Muscle layer of colon (tissue), 2 donors: ENCODE data around the gene ANO1.

ENCODE experiments used
- H3K27ac ChIP-seq: one replicate; pipeline ENCODE4 v1.7.0; 2013; ENCODE audit warnings: low read depth, mild to moderate bottlenecking, low read length, moderate library complexity
- H3K27me3 ChIP-seq, 2 donors: one replicate each; pipeline ENCODE4 v1.7.0; 2013; ENCODE audit warnings: low read length in 2 of 2, mild to moderate bottlenecking in 2 of 2; ENCODE audit not compliant: insufficient read depth in 2 of 2, control insufficient read depth in 1 of 2
- H3K36me3 ChIP-seq: one replicate; pipeline ENCODE4 v1.7.0; 2013; ENCODE audit warnings: mild to moderate bottlenecking, low read length; ENCODE audit not compliant: insufficient read depth
- H3K4me1 ChIP-seq: one replicate; pipeline ENCODE4 v1.7.0; 2013; ENCODE audit warnings: mild to moderate bottlenecking, low read length; ENCODE audit not compliant: insufficient read depth
- H3K4me3 ChIP-seq, 2 donors: one replicate each; pipeline ENCODE4 v1.7.0; 2013; ENCODE audit warnings: low read length in 2 of 2, low read depth in 1 of 2, mild to moderate bottlenecking in 1 of 2, moderate library complexity in 1 of 2
- H3K9ac ChIP-seq: one replicate; pipeline ENCODE4 v1.7.0; 2013; ENCODE audit warnings: low read length
- H3K9me3 ChIP-seq: one replicate; pipeline ENCODE4 v1.7.0; 2013; ENCODE audit warnings: mild to moderate bottlenecking, low read length
- donor health status: abdominal sarcoma.
- donor health status: Adenocarcinoma of cecum.

The ANO1 gene

DNA sequence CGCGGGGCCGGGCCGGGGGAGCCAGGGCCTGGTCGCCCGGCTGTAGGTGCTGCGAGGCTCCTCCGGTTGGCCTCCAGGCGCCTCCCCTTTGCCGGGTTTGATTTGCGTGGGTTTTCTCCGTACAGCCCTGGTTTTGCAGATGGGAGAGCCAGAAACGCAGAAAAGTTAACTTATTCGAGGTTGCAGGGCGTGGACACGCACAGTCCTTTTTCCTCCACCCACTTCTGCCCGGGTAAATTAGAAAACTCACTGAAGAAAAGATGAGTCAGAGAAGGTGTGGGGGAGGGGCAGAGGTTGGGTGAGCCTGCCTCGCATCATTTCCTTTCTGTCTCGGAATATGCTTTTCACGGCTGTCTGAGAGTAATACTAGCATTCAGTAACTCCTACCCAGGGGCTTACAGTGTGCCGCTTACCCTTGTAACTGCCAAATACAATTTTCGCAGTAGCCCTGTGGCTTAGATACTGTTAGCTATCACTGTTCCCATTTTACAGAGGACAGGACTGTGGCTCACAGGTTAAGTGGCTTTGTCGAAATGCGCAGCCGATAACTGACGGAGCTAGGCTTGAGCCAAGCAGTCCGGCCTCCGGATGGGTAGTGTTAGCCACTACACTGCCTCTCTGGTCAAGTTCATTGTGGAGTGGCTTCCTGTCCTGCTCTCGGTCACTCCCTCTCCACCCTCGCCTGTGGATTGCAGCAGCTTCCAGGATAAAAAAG lies 125.8 kb downstream of the ANO1 start:
- H3K4me1 ChIP-seq, result peaks cover 14% of the 10 kb centered on the region

DNA sequence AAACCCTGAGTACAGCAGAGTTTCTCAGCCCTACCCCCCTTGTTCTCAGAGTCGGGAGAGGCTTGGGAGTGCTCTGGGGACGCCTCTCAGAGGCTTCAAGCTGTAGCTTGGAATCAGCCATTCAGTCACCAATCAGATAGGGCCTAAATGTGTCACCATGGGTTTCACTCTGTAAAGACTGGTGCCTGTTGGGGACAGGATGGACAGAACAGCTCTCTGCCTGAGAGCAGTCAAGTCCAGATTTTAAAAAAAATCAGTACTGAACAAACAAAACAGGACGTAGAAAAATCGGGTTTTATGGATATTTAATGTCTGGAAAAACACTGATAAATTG lies 126.3 kb downstream of the ANO1 start:
- Histone ChIP-seq H3K9ac (peak overlapping the region; percentile 41), H3K9me3 (no peaks in the 10 kb centered on the region), H3K36me3 (peaks cover 31% of the 10 kb centered on the region), H3K4me1 (peaks cover 14% of the 10 kb centered on the region), H3K4me3 (peak overlapping the region; percentile 62 to 83), H3K27ac (peak overlapping the region; percentile 84), H3K27me3 (no peaks in the 10 kb centered on the region)

More for the DNA sequence above, 125.8 kb downstream of the ANO1 start:
- Histone ChIP-seq H3K36me3 (peaks cover 27% of the 10 kb centered on the region), H3K4me3 (peak overlapping the region; percentile 62 to 83), H3K27me3 (no peaks in the 10 kb centered on the region), H3K27ac (peak overlapping the region; percentile 84), H3K9ac (peak overlapping the region; percentile 41), H3K9me3 (no peaks in the 10 kb centered on the region)

DNA sequence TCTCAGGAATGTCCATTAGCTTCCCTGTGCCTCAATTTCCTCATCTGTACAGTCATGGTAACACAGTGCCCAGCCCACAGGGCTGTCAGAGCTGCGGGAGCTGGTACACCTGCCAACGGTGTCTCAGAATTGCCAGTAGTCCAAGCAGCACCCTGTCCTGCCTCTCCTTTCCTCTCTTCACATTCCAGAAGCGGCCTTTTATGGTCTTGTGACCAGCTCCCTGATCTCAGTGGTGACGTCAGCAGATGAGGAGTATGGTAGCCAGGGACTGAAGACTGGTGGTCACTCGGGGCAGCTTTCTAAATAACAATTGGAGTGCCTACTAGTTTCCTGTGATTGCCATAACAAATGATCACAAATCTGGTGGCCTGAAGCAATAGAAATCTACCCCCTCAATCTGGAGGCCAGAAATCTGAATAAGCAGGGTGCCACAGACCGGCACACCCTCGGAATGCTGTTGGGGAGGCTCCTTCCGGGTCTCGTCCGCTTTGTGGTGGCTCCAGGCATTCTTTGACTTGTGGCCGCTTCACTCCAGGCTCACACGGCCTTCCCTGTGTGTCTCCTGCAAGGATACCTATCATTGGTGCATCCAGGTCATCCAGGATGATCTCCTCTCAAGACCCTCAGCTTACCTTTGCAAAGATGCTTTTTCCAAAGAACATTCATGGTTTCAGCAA lies 127.1 kb downstream of the ANO1 start:
- Histone ChIP-seq H3K9ac (no peak overlapping the region), H3K27ac (no peak overlapping the region), H3K27me3 (no peaks in the 10 kb centered on the region), H3K4me3 (no peak overlapping the region), H3K36me3 (peaks cover 31% of the 10 kb centered on the region), H3K4me1 (peaks cover 14% of the 10 kb centered on the region), H3K9me3 (no peaks in the 10 kb centered on the region)

DNA sequence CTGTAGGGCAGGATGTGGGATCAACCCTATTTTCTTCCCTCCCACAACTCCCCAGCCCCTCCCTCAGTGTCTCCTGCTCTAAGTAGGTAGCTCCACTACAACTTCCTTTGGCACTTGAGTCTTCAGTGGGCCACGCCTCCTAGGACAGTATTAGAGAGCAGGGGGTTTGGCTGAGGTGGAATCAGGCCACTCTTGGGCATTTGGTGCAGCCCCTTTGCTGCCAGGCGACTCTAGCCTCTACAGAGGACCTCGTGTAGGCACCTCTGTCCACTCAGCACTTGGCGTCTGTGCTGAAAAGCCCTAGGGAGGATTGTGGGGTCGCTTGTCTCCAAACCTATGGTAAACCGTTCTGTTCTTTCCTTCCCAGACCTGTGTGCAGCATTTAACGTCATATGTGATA lies 127.6 kb downstream of the ANO1 start:
- Histone ChIP-seq H3K36me3 (peaks cover 31% of the 10 kb centered on the region), H3K9ac (no peak overlapping the region), H3K27me3 (no peaks in the 10 kb centered on the region), H3K27ac (no peak overlapping the region), H3K4me1 (peaks cover 14% of the 10 kb centered on the region), H3K9me3 (no peaks in the 10 kb centered on the region), H3K4me3 (no peak overlapping the region)

DNA sequence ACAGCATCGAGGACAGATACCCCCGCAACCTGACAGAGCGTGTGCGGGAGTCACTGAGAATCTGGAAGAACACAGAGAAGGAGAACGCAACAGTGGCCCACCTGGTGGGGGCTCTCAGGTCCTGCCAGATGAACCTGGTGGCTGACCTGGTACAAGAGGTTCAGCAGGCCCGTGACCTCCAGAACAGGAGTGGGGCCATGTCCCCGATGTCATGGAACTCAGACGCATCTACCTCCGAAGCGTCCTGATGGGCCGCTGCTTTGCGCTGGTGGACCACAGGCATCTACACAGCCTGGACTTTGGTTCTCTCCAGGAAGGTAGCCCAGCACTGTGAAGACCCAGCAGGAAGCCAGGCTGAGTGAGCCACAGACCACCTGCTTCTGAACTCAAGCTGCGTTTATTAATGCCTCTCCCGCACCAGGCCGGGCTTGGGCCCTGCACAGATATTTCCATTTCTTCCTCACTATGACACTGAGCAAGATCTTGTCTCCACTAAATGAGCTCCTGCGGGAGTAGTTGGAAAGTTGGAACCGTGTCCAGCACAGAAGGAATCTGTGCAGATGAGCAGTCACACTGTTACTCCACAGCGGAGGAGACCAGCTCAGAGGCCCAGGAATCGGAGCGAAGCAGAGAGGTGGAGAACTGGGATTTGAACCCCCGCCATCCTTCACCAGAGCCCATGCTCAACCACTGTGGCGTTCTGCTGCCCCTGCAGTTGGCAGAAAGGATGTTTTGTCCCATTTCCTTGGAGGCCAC lies 128.3 kb downstream of the ANO1 start:
- Histone ChIP-seq H3K9ac (no peak overlapping the region), H3K4me1 (peaks cover 14% of the 10 kb centered on the region), H3K4me3 (no peak overlapping the region), H3K27me3 (no peaks in the 10 kb centered on the region), H3K9me3 (no peaks in the 10 kb centered on the region), H3K36me3 (peaks cover 31% of the 10 kb centered on the region), H3K27ac (no peak overlapping the region)

DNA sequence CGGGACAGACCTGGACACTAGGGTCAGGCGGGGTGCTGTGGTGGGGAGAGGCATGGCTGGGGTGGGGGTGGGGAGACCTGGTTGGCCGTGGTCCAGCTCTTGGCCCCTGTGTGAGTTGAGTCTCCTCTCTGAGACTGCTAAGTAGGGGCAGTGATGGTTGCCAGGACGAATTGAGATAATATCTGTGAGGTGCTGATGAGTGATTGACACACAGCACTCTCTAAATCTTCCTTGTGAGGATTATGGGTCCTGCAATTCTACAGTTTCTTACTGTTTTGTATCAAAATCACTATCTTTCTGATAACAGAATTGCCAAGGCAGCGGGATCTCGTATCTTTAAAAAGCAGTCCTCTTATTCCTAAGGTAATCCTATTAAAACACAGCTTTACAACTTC lies 128.9 kb downstream of the ANO1 start:
- Histone ChIP-seq H3K9ac (no peak overlapping the region), H3K9me3 (no peaks in the 10 kb centered on the region), H3K27me3 (no peaks in the 10 kb centered on the region), H3K4me3 (no peak overlapping the region), H3K36me3 (peaks cover 31% of the 10 kb centered on the region), H3K4me1 (peaks cover 14% of the 10 kb centered on the region), H3K27ac (no peak overlapping the region)

DNA sequence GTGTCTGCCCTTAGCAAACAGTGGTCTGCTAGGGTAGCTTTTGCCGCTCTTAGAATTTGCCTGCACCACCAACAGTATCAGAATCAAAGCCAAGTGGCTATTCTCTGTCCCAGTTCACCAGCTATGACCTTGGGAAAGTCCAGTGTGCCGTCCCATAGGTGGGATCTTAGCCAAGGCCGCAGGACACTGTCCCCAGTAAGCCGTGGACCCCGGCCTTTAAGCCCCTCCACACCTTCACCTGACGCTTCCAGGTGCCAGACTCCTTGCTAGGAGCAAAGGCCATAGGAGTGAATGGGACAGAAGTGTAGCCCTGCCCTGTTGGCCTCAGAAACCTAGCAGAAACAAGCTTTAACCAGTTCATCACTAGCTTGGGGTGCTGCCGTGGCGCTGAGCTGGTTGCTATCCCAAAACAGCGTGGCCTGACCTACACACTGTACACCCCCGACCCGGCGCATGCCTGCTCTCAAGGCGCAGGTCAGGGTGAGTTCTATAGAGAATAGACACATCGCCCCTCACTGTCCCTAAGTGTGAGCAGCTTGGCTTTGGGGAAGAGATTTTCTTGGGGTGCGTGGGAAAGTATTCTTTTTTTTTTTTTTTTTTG lies 129.5 kb downstream of the ANO1 start:
- no peaks in the 10 kb centered on the region for H3K27me3 ChIP-seq

DNA sequence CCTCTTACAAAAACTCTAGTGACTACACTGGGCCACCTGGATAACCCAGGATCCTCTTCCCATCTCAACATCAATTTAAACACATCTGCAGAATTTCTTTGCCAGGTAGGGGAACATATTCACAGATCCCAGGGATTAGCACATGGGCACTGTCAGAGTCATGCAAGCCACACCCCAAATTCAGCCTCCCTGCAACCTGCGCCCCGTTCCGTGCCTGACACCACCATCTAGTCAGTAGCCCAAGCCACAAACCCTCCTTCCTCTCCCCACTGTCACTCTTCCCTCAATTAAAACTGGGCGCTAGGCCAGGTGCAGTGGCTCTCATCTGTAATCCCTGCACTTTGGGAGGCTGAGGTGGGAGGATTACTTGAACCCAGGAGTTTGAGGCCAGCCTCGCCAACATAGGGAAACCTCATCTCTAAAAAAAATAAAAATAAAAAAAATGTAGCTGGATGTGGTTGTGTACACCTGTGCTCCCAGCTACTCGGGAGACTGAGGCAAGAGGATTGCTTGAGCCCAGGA lies 131.3 kb downstream of the ANO1 start:
- Histone ChIP-seq H3K27ac (no peak overlapping the region), H3K36me3 (peaks cover 31% of the 10 kb centered on the region), H3K9ac (no peak overlapping the region), H3K27me3 (no peaks in the 10 kb centered on the region), H3K4me1 (peaks cover 8% of the 10 kb centered on the region), H3K4me3 (no peak overlapping the region), H3K9me3 (no peaks in the 10 kb centered on the region)

More for the DNA sequence above, 129.5 kb downstream of the ANO1 start:
- Histone ChIP-seq H3K27ac (no peak overlapping the region), H3K4me1 (peaks cover 14% of the 10 kb centered on the region), H3K36me3 (peaks cover 31% of the 10 kb centered on the region), H3K9me3 (no peaks in the 10 kb centered on the region), H3K9ac (no peak overlapping the region), H3K4me3 (no peak overlapping the region)

DNA sequence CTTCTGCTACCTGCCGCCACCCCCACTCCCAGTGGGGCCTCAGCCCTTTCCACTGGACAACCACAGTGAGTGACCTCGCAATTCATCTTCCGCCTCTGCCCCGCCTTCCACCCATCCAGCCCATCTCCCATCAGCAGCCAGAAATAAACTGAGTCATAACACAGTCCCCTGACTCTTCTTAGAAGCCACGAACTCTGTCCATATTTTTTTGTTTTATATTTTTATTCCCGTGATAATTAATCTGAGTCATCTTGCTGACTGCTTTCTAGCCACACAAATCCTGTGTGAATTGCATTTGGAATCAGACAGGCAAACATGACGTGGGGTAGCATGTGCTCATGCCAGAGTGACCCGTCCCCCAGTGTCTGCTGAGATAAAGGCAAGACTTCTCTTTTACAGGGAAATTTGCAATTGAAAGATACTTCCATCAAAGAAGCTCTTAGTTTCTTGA lies 132.0 kb downstream of the ANO1 start:
- Histone ChIP-seq H3K9me3 (no peaks in the 10 kb centered on the region), H3K4me1 (peaks cover 2% of the 10 kb centered on the region), H3K27me3 (no peaks in the 10 kb centered on the region), H3K4me3 (no peak overlapping the region), H3K27ac (no peak overlapping the region), H3K36me3 (peaks cover 31% of the 10 kb centered on the region), H3K9ac (no peak overlapping the region)

DNA sequence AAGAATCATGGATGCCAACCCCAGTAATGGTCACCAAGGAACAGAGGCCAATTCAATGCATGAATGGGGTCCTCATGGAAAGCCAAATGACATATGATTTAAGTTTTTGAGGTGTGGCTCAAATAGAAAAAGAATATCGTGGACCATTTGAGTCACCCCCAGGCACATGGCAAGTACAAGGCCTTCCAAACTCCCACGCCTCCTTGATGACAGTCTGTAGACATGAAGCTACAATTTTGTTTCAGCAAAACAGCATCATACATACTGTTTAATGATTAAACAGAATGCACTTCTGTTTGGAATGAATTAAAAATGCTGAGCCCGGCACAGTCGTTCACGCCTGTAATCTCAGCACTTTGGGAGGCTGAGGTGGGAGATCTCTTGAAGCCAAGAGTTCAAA lies 132.4 kb downstream of the ANO1 start:
- Histone ChIP-seq H3K27me3 (no peaks in the 10 kb centered on the region), H3K4me1 (no peaks in the 10 kb centered on the region), H3K9me3 (no peaks in the 10 kb centered on the region), H3K27ac (no peak overlapping the region), H3K4me3 (no peak overlapping the region), H3K9ac (no peak overlapping the region), H3K36me3 (peaks cover 31% of the 10 kb centered on the region)

DNA sequence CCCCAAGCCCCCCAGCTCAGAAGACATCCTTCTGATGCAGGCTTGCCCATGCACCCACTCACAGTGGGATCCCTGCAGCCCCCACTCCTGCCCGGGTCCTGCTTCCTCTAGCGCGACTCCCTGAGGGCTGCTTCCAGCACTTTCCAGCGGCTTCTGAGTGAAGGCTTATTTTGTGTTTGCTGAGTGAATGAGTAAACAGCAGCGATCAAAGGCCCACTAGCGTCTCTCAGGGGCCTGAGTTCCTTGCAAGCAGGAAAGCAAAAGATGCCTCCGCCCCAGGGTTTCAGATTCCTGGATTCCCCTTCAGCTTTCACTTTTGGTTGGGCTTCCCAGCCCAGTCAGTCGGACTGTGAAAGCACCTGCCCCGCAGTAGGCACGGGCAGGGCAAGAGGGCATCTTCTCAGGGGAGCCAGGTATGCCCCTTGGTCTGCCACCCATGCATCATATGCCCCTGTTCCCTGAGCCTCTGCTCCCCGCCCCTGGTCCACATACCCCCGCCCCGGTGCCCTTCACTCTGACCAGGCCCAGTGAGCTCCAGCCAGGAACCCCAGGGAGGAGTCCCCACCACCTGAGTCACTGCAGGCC lies 134.2 kb downstream of the ANO1 start:
- no peak overlapping the region for H3K27ac ChIP-seq
- no peak overlapping the region for H3K4me3 ChIP-seq

More for the DNA sequence above, 134.2 kb downstream of the ANO1 start:
- H3K27me3 ChIP-seq, result no peaks in the 10 kb centered on the region
- H3K36me3 ChIP-seq, result peaks cover 18% of the 10 kb centered on the region
- no peaks in the 10 kb centered on the region for H3K4me1 ChIP-seq
- H3K9me3 ChIP-seq, result no peaks in the 10 kb centered on the region
- no peak overlapping the region for H3K9ac ChIP-seq
